A549 treated with CpdA at 1 μM for 4 hours (cell line): ENCODE measurements around the gene FBXO15. TPM values are rescaled to one million over a fixed set of nuclear protein-coding genes. Genes with fewer than 3 reads are reported as not detected.

ENCODE experiments used
- total RNA-seq: library from RNA; stranded (reverse); fragments of 200-300 nt; extraction: Qiagen RNA extraction; gene quantifications from 5 replicates; pipeline ENCODE4 v1.2.3, GENCODE V29; 2022; ENCODE audit warnings: low read depth

Gene FBXO15
- total RNA-seq = 0.67 to 1.3 TPM (median 0.78 TPM) in 4 of 5 replicates, not detected in the other

GRCh38 chr18:74147779-74148542 is at the start of gene FBXO15, which contains the start of gene TIMM21:
Gene FBXO15 (minus strand): TSS chr18:74147834. CDS start chr18:74147785, 49 bp downstream.
Gene TIMM21 (plus strand): TSS chr18:74148523. CDS start chr18:74148809, 286 bp downstream.

Other genes starting within 250 kb of the FBXO15 start
- 53.5 to 69.7 TPM (median 62.0 TPM) in 5 replicates for gene TIMM21, start 689 bp upstream of the FBXO15 start, total RNA-seq
- gene CYB5A, start 144.1 kb upstream of the FBXO15 start, total RNA-seq = 113 to 129 TPM (median 120 TPM) in 5 replicates
- gene C18orf63, start 168.0 kb upstream of the FBXO15 start, total RNA-seq = not detected in 5 replicates